Heart right ventricle (tissue), 16 donors: Measurements from ENCODE around the gene GPANK1. TPM values are rescaled to one million over a fixed set of nuclear protein-coding genes. Genes with fewer than 3 reads are reported as not detected.
"Not testable (repeated sequence)": the region's sequence is repeated elsewhere in the genome, so short reads cannot be mapped to it uniquely, and the experiment has no call there.

ENCODE experiments used
- ATAC-seq, 8 donors: fragments of 200-7000 bp; cut with Tn5 transposase; one replicate each; pipeline ENCODE4 v1.9.1; 2020; ENCODE audit warnings: mild to moderate bottlenecking in 8 of 8, moderate library complexity in 8 of 8, moderate number of reproducible peaks in 1 of 8
- DNase-seq, 2 donors: peaks; one replicate each; pipeline ENCODE4 v3.0.0-alpha.2; 2020
- H3K27ac ChIP-seq, 10 donors: fragments of 200-600 bp; sonication (generic) in 2 of 10; one replicate each; pipeline versions ENCODE4 v1.5.0 to v1.8.0; 2020 to 2022; ENCODE audit warnings: mild to moderate bottlenecking in 3 of 10
- H3K27me3 ChIP-seq, 7 donors: fragments of 200-600 bp; one replicate each; pipeline ENCODE4 v1.8.0; 2021 to 2022; ENCODE audit warnings: mild to moderate bottlenecking in 2 of 7
- H3K36me3 ChIP-seq, 9 donors: fragments of 200-600 bp; sonication (generic) in 1 of 9; one replicate each; pipeline versions ENCODE4 v1.5.0 to v1.8.0; 2020 to 2022; ENCODE audit warnings: mild to moderate bottlenecking in 2 of 9
- H3K4me1 ChIP-seq, 9 donors: fragments of 200-600 bp; sonication (generic) in 1 of 9; one replicate each; pipeline versions ENCODE4 v1.5.0 to v1.8.0; 2020 to 2022; ENCODE audit warnings: mild to moderate bottlenecking in 4 of 9
- H3K4me3 ChIP-seq, 10 donors: fragments of 200-600 bp; sonication (generic) in 2 of 10; one replicate each; pipeline versions ENCODE4 v1.5.0 to v1.8.0; 2020 to 2022; ENCODE audit warnings: mild to moderate bottlenecking in 7 of 10, moderate library complexity in 2 of 10
- H3K9me3 ChIP-seq, 11 donors: fragments of 200-600 bp in 10 of 11; sonication (generic) in 2 of 11; one replicate each; pipeline versions ENCODE4 v1.5.0 to v1.8.0; 2013 to 2022; ENCODE audit warnings: mild to moderate bottlenecking in 2 of 11, control low read depth in 1 of 11, moderate library complexity in 1 of 11
- CTCF ChIP-seq, 9 donors: fragments of 200-600 bp; sonication (generic) in 2 of 9; IDR thresholded peaks; one replicate each; pipeline versions ENCODE4 v1.5.0 to v1.8.0; 2021 to 2022; ENCODE audit warnings: antibody characterized with exemption in 9 of 9, mild to moderate bottlenecking in 5 of 9, moderate library complexity in 1 of 9
- WGBS, 2 donors: extraction: QIAGEN DNeasy Blood & Tissue Kit; methylation state at CpG; one replicate each; pipeline ENCODE4 v1.1.7; 2013; ENCODE audit warnings: inconsistent platforms in 1 of 2; 5-methylcytosine and 5-hydroxymethylcytosine counted together
- intact Hi-C, 10 donors: fragments of 100-400 bp; cut with DNase I; formaldehyde crosslinking; loops; one replicate each; pipeline versions ENCODE4 v1.11.1 to v1.14.2; 2022
- polyA plus RNA-seq, 2 donors: library from polyadenylated mRNA; stranded (reverse); fragments of 200-250 nt; gene quantifications; one replicate each; pipeline ENCODE4 v1.2.3, GENCODE V29; 2013
- total RNA-seq, 10 donors: library from RNA; stranded (reverse); fragmentation: NEBNext Ultra II Directional in 3 of 10; extraction: Animal tissue kit (Norgen Biotek cat#: 25700) in 3 of 10; gene quantifications; one replicate each; pipeline versions ENCODE4 v1.2.1 to v1.2.4, GENCODE V29; 2021 to 2023
- donor health status: Arrhythmogenic right ventricular cardiomyopathy.
- donor health status: ischemic (EF 13 %, LVEDD 7.1; RV severe dilation, severe dysfunction).
- donor health status: healthy with polysubstance abuse.
- donor health status: DM: no; HTN: yes; CAD: no.
- donor health status: DM: no; HTN: no; CAD: no.
- donor health status: ischemic (EF 25% LVEDD 6.9; RV normal size, moderate dysfunction).
- donor health status: ischemic (EF 25% LVEDD 5.7; RV mildly dilated, moderate dysfunction).
- donor health status: healthy.
- donor health status: DM: yes; HTN: yes; CAD: no.
- donor health status: Ischemic cardiomyopathy.
- donor health status: ischemic (EF 35%, LVEDD 5.7; RV mildly dilated, moderate dysfunction).
- donor health status: nonischemic (EF 11% LVEDD 7.7; RV severe dilation, severe dysfunction).
- donor health status: DM: yes; HTN: yes; CAD: no.
- donor health status: PGD.
- donor health status: ischemic (EF 29% LVEDD 5.4; RV normal size, mild dysfunction).
- donor health status: nonischemic (EF 23%, LVEDD 6.1; RV moderate dilation, normal function).

GPANK1 gene
- total and polyA plus RNA-seq, 12 donors: 14.5 to 23.8 (median 18.2) TPM

GRCh38 chr6:31711233-31711632, 46.4 kb upstream of the GPANK1 start:
- no peaks in the 10 kb centered on the region for H3K9me3 ChIP-seq
- H3K4me1 ChIP-seq: peaks cover 0 to 10% (median 0%) of the 10 kb centered on the region in 9 donors
- intact Hi-C loops: no loop called here
- peaks cover 0 to 5% (median 0%) of the 10 kb centered on the region in 7 donors for H3K27me3 ChIP-seq
- H3K27ac ChIP-seq: no peak overlapping the region
- no peak overlapping the region for H3K4me3 ChIP-seq
- ATAC-seq (peak in 1 of 8 donors; percentile 9), DNase-seq (no peak)
- TF ChIP-seq CTCF (IDR thresholded peaks at IDR 0.05): no peak
- 52 to 56% methylated on average over 8 of the region's 8 CpGs for WGBS, 2 donors
- no peaks in the 10 kb centered on the region for H3K36me3 ChIP-seq

- no peak for ATAC-seq
- WGBS, 2 donors: 54 to 56% methylated on average over 5 of the region's 5 CpGs
- Histone ChIP-seq H3K36me3 (no peaks in the 10 kb centered on the region), H3K4me3 (no peak overlapping the region), H3K27ac (no peak overlapping the region), H3K9me3 (no peaks in the 10 kb centered on the region), H3K27me3 (peaks cover 0 to 5% (median 0%) of the 10 kb centered on the region in 7 donors), H3K4me1 (peaks cover 0 to 10% (median 0%) of the 10 kb centered on the region in 9 donors)
- intact Hi-C loops: no loop called here
- DNase-seq: no peak
- no peak for TF ChIP-seq CTCF (IDR thresholded peaks at IDR 0.05)
These were observed 45.9 kb upstream of the GPANK1 start for GRCh38 chr6:31710523-31711219.

- H3K36me3 ChIP-seq, DNase-seq, intact Hi-C loops, ATAC-seq, H3K27me3 ChIP-seq, H3K4me3 ChIP-seq, H3K4me1 ChIP-seq, H3K9me3 ChIP-seq, H3K27ac ChIP-seq: not testable (repeated sequence)
- 91 to 94% methylated on average over 11 of the region's 11 CpGs for WGBS, 2 donors
These were observed 44.4 kb upstream of the GPANK1 start for GRCh38 chr6:31709157-31709556.

GRCh38 chr6:31708224-31708623, 43.4 kb upstream of the GPANK1 start:
- TF ChIP-seq CTCF (IDR thresholded peaks at IDR 0.05): no peak
- H3K9me3 ChIP-seq: no peaks in the 10 kb centered on the region
- 94 to 99% methylated on average over 3 of the region's 3 CpGs for WGBS, 2 donors
- DNase-seq: no peak
- no peak for ATAC-seq
- no peak overlapping the region for H3K27ac ChIP-seq
- intact Hi-C loops: no loop called here
- peaks cover 0 to 16% (median 5%) of the 10 kb centered on the region in 9 donors for H3K4me1 ChIP-seq
- no peak overlapping the region for H3K4me3 ChIP-seq
- no peaks in the 10 kb centered on the region for H3K36me3 ChIP-seq
- H3K27me3 ChIP-seq: peaks cover 0 to 5% (median 0%) of the 10 kb centered on the region in 7 donors

GRCh38 chr6:31707701-31708100, 42.9 kb upstream of the GPANK1 start:
- H3K9me3 ChIP-seq: no peaks in the 10 kb centered on the region
- 89 to 91% methylated on average over 10 of the region's 10 CpGs for WGBS, 2 donors

More at GRCh38 chr6:31707701-31708100, 42.9 kb upstream of the GPANK1 start:
- Histone ChIP-seq H3K27me3 (peaks cover 0 to 5% (median 0%) of the 10 kb centered on the region in 7 donors), H3K4me3 (no peak overlapping the region), H3K27ac (no peak overlapping the region), H3K36me3 (no peaks in the 10 kb centered on the region), H3K4me1 (peaks cover 0 to 16% (median 5%) of the 10 kb centered on the region in 9 donors)
- DNase-seq (no peak), ATAC-seq (no peak)
- intact Hi-C loops: no loop called here
- no peak for TF ChIP-seq CTCF (IDR thresholded peaks at IDR 0.05)
